Fibroblast of skin of right biceps (primary cell): ENCODE measurements around the gene NR3C1.
A peak's percentile ranks its signal among the peaks of the same experiment; 100 is the strongest.

Source experiments
- DNase-seq: peaks from one replicate; pipeline ENCODE4 v3.0.0-alpha.2; 2013

NR3C1 gene

GRCh38 chr5:143251190-143251589 is 152.3 kb downstream of the NR3C1 start:
- no peak for DNase-seq

- no peak for DNase-seq
Observed at GRCh38 chr5:143249851-143250250, 153.6 kb downstream of the NR3C1 start.

- peak; percentile 89 for DNase-seq
Observed at GRCh38 chr5:143248822-143249579, 154.5 kb downstream of the NR3C1 start.

- no peak for DNase-seq
Observed at GRCh38 chr5:143248391-143248790, 155.1 kb downstream of the NR3C1 start.

GRCh38 chr5:143247134-143247815 is 156.2 kb downstream of the NR3C1 start:
- no peak for DNase-seq

- DNase-seq = peak; percentile 95
Observed at GRCh38 chr5:143245929-143246561, 157.4 kb downstream of the NR3C1 start.

GRCh38 chr5:143244990-143245389 is 158.5 kb downstream of the NR3C1 start:
- no peak for DNase-seq

GRCh38 chr5:143244000-143244736 is 159.3 kb downstream of the NR3C1 start:
- DNase-seq = peak; percentile 99

- DNase-seq = no peak
Observed at GRCh38 chr5:143243103-143243502, 160.4 kb downstream of the NR3C1 start.

GRCh38 chr5:143241892-143242291 is 161.6 kb downstream of the NR3C1 start:
- DNase-seq = peak; percentile 73

- DNase-seq = no peak
Observed at GRCh38 chr5:143239882-143240518, 163.5 kb downstream of the NR3C1 start.

GRCh38 chr5:143238620-143239019 is 164.9 kb downstream of the NR3C1 start:
- DNase-seq = no peak

- no peak for DNase-seq
Observed at GRCh38 chr5:143237664-143238063, 165.8 kb downstream of the NR3C1 start.

GRCh38 chr5:143236682-143237081 is 166.8 kb downstream of the NR3C1 start:
- DNase-seq = peak; percentile 57

GRCh38 chr5:143235423-143235822 is 168.1 kb downstream of the NR3C1 start:
- peak; percentile 92 for DNase-seq

- DNase-seq = no peak
Observed at GRCh38 chr5:143234162-143234842, 169.2 kb downstream of the NR3C1 start.

- peak; percentile 86 for DNase-seq
Observed at GRCh38 chr5:143233031-143233430, 170.5 kb downstream of the NR3C1 start.

- DNase-seq = no peak
Observed at GRCh38 chr5:143231973-143232812, 171.3 kb downstream of the NR3C1 start.

GRCh38 chr5:143231416-143231815 is 172.1 kb downstream of the NR3C1 start:
- no peak for DNase-seq

- DNase-seq = no peak
Observed at GRCh38 chr5:143230676-143230996, 172.8 kb downstream of the NR3C1 start.
